Putamen (tissue), 1 donor: ENCODE measurements around the gene ARMH4.
A peak's percentile ranks its signal among the peaks of the same experiment; 100 is the strongest.

Source experiments
- DNase-seq: peaks from one replicate; pipeline ENCODE4 v3.0.0-alpha.2; 2016; ENCODE audit warnings: low spot score

The ARMH4 gene

GRCh38 chr14:58100735-58101368 lies 51.2 kb downstream of the ARMH4 start:
- no peak for DNase-seq

GRCh38 chr14:58099682-58100081 lies 52.3 kb downstream of the ARMH4 start:
- no peak for DNase-seq

- no peak for DNase-seq
Observed at GRCh38 chr14:58098507-58098906, 53.5 kb downstream of the ARMH4 start.

GRCh38 chr14:58096731-58097130 lies 55.3 kb downstream of the ARMH4 start:
- no peak for DNase-seq

- DNase-seq, result no peak
Observed at GRCh38 chr14:58091883-58092630, 60.0 kb downstream of the ARMH4 start.

GRCh38 chr14:58089612-58090011 lies 62.4 kb downstream of the ARMH4 start:
- DNase-seq, result no peak

GRCh38 chr14:58088961-58089360 lies 63.1 kb downstream of the ARMH4 start:
- DNase-seq, result no peak

GRCh38 chr14:58085877-58086276 lies 66.1 kb downstream of the ARMH4 start:
- DNase-seq, result no peak

- peak; percentile 51 for DNase-seq
Observed at GRCh38 chr14:58082491-58083098, 69.4 kb downstream of the ARMH4 start.

- DNase-seq, result no peak
Observed at GRCh38 chr14:58082011-58082410, 70.0 kb downstream of the ARMH4 start.

GRCh38 chr14:58078471-58078870 lies 73.5 kb downstream of the ARMH4 start:
- no peak for DNase-seq

GRCh38 chr14:58078068-58078467 lies 73.9 kb downstream of the ARMH4 start:
- DNase-seq, result no peak

- DNase-seq, result peak; percentile 25
Observed at GRCh38 chr14:58077621-58078020, 74.4 kb downstream of the ARMH4 start.

- no peak for DNase-seq
Observed at GRCh38 chr14:58073516-58073915, 78.5 kb downstream of the ARMH4 start.

- peak; percentile 47 for DNase-seq
Observed at GRCh38 chr14:58072288-58073071, 79.5 kb downstream of the ARMH4 start.

- no peak for DNase-seq
Observed at GRCh38 chr14:58071341-58071740, 80.7 kb downstream of the ARMH4 start.

- no peak for DNase-seq
Observed at GRCh38 chr14:58068306-58068705, 83.7 kb downstream of the ARMH4 start.

- no peak for DNase-seq
Observed at GRCh38 chr14:58066115-58066514, 85.9 kb downstream of the ARMH4 start.

GRCh38 chr14:58061581-58061980 lies 90.4 kb downstream of the ARMH4 start:
- peak; percentile 60 for DNase-seq

- no peak for DNase-seq
Observed at GRCh38 chr14:58060898-58061297, 91.1 kb downstream of the ARMH4 start.

GRCh38 chr14:58060077-58060476 lies 91.9 kb downstream of the ARMH4 start:
- DNase-seq, result no peak

- DNase-seq, result no peak
Observed at GRCh38 chr14:58059126-58059525, 92.9 kb downstream of the ARMH4 start.
